Measurements from ENCODE around the gene TBC1D5.
"Not testable (repeated sequence)": the region's sequence is repeated elsewhere in the genome, so short reads cannot be mapped to it uniquely, and the experiment has no call there.

TBC1D5 gene

DNA sequence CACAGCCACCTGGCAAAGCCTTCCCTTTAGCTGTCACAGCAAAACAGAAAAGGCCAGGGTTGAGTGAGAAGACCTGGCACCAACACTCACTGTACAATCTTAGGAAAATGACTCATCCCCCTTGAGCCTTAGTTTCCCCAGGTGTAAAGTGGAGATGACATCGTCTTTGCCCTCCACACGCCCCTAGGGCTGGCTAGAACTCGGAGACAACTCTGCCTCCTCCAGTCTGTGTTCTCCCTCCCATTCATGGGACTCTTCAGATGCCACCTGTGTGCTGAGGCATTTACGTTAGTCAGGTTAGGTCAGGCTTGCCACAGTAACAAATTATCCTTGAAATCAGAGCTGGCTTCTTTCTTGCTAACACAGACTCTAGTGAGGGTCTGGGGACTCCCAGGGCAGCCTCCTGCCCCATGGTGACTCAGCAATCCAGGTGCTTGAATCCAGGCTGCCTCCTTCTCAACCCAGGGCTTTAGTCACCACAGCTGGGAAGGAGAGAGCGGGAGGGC is 605.1 kb downstream of the TBC1D5 start:
- no peak for DNase-seq (ENCODE audit: low read depth)

DNA sequence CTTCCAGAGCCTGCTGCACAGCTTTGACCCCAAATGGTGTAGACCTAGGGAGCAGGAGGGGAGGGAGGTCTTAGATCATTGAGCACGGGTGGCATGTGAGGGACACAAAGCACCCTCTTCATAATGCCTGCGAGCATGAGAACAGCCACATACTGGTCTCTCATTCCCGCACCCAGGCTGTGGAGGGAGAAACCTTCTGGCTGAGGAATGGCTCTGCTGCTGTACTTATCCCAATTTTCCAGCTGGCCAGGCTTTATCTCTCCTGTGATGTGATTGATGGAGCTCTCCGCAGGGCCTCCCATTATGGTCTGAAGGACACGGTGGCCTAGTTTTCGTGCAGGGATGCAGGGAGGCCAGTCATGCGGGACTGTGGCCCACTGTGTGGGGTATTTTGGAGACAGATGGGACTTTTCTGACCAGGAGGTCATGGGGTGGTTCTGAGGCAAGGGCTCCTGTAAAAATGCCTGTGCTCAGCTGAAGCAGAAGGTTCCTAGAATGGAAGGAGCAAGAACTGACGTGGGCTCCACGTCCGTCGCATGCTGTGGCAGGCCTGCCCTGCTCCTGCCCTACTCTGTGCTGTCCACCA is 606.2 kb downstream of the TBC1D5 start:
- DNase-seq (ENCODE audit: low read depth): no peak

DNA sequence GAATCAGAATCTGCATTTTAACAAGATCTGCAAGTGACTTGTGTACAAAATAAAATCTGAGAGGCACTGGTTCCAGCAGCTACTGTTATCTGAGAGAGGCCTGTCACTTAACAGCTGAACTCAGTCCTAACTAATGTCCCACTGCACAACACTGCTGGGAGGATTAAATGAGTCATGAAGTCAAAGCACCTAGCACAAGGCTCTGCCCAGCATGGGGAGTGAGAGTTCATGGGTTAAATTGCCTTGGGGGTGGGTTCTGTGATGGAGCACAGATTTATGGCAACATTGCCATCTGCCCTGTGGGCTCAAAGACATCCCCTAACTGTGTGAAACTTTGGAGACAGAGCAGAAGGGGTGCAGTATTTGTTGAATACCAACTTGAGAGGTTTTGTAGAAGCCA is 606.7 kb downstream of the TBC1D5 start:
- no peak for DNase-seq (ENCODE audit: low read depth)

DNA sequence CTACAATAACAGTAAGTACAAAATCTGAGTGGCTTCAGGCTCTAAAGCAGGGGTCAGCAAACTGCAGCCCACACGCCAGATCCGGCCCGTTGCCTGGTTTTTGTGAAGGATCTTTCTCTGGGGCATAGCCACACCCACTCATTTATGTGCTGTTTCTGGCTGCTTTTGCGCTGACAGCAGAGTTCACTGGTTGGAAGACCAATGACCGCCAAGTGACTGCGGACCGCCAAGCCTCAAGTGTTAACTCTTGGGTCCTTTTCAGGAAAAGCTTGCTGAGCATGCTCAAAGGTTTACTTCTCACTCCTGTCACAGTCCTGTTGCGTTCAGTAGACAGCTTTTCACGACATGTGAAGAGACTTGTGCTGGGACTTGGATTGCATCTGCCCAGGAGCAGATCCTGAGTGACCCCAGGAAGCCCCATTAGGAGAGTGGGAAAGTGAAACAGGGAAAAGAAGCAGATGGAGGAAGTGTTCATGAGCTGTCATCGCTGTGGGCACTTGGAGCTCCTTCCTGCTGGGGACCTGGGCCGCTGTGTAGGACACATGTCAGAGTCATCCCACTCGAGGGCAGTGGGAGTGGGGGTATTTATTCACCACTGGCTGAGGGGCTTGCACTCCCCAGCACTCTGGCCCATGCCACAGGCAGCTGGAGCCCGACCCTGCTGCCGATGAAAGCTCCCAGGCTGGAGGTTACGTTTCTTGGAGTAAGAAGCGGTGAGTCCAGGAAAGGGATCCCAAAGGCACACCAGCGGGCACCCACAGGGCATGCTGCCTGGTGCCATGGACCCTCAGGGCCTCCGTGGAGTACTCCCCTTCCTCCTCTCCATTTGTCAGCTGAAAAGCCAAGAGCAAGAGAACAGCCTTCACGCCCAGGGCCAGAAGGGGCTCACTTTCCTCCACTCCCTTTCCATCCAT is 608.5 kb downstream of the TBC1D5 start:
- no peak for DNase-seq (ENCODE audit: low read depth)

DNA sequence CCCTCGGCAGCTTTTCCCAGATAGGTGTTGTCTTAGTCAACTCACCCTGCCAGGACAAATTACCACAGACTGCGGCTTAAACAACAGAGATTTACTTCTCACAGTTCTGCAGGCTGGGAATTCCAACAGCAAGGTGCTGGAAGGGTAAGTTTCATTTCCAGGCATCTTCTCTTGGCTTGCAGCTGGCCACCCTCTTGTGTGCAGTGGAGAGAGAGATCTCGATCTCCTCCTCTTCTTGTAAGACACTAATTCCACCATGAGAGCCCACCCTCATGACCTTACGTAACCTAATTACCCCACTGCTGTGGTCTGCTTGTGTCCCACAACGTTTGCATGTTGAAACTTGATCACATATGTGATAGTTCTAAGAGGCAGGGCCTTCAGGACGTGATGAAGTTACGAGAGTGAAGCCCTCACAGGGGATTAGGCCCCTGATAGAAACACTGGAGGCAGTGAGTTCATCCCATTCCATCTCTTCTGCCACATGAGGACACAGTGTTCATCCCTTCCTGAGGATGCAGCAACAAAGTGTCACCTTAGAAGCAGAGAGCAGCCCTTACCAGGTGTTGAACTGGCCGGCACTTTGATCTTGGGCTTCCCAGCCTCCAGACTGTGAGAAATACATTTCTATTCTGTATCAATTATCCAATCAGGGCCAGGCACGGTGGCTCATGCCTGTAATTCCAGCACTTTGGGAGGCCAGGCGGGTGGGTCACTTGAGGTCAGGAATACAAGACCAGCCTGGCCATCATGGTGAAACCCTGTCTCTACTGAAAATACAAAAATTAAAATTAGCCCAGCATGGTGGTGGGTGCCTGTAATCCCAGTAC is 609.9 kb downstream of the TBC1D5 start:
- DNase-seq (ENCODE audit: low read depth): no peak

DNA sequence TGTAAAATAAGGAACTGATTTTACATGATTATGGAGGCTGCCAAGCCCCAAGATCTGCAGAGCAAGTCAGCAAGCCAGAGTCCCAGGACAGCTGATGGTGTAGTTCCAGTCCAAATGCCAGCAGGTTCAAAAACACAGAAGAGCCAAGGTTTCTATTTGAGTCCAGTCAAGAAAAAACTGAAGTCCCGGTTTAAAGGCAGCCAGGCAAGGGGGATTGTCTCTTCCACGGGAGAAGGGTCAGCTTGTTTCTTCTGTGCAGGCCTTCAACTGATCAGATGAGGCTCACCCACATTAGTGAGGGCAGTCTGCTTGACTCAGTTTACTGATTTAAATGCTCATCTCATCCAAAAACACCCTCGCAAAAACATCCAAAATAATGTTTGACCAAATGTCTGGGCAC is 611.5 kb downstream of the TBC1D5 start:
- DNase-seq (ENCODE audit: low read depth): no peak

DNA sequence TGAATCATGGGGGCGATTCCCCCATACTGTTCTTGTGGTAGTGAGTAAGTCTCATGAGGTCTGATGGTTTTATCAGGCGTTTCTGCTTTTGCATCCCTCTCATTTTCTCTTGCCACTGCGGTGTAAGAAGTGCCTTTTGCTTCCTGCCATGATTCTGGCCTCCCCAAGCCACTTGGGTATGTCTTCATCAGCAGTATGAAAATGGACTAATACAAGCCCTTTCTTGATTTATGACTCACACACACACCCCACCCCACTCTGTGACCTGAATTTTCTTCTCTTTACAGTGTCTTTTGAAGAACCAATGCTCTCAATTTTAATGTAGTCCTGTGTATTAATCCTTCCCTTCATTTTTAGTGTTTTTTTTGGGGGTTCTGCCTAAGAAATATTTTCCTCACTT is 612.9 kb downstream of the TBC1D5 start:
- no peak for DNase-seq (ENCODE audit: low read depth)

DNA sequence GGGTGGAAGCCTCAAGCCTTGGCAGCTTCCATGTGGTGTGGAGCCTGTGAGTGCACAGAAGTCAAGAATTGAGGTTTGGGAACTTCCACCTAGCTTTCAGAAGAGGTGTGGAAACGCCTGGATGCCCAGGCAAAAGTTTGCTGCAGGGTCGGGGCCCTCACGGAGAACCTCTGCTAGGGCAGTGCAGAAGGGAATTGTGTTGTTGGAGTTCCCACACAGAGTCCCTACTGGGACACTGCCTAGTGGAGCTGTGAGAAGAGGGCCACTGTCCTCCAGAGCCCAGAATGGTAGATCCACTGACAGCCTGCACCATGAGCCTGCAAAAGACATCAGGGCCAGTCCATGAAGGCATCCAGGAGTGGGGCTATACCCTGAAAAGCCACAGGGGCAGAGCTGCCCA is 613.8 kb downstream of the TBC1D5 start:
- DNase-seq (ENCODE audit: low read depth): not testable (repeated sequence)

DNA sequence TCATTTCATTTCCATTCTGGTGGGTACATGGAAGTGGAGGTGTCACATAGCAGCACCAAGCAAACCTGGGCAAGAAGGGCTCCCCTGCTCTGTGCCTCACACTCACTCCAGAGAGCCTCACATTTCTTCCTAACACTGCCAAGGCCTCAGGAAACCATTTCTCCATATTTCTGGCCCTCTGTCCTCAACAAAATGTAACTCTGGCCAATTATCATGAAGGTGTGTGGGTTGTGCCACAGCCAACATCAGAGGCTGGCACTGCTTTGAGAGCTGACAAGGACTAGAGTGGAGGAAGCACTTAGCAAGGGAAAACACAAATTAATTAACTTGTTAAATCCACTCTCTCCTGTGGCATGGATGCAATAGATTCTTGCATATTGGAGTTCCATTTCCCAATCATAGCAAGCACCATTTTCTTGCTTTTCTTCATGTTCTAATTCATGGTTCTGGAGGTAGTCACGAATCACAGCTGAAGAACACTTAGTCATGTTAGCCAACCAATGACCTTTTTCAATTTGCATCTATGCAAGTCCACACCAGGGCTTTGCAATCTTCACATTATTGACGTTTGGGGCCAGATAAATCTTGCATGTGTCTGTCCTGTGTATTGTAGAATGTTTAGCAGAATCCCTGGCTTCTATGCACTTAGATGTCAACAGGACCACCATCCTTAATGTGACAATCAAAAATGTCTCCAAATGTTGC is 616.5 kb downstream of the TBC1D5 start:
- no peak for DNase-seq (ENCODE audit: low read depth)

DNA sequence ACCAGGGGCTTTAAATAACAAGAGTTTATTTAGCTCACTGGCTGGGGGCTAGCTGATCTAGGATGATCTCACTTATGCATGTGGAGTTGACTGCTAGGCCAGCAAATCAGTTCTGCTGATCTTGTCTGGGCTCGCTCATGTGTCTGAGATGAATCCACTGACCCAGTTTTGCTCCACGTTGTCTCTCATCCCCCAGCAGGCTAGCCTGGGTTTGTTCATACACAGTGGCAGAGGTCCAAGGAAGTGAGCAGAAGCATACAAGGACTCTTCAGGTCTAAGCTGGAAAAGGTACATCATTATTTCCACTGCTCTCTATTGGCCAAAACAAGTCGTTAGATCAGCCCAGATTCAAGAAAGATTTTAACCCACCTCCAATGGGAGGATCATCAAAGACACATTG is 619.7 kb downstream of the TBC1D5 start:
- DNase-seq (ENCODE audit: low read depth): no peak

DNA sequence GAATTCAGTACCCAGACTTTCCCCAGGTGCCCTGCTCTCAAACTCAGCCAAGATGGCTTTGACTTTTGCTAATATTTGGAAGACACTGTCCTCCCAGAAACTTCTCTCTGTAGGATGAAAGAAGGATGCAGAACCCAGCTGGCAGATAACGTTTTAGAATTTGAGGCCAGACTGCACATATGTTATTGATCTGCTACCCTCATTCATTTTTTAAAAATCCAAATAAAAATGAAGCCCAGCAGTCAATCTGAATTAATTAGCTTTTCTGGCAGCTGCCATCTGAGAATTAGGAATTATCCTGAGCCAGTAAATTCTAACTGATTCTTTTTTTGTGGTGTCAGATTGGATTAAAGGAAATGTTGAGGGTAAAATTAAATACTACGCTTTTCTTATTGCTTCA is 621.1 kb downstream of the TBC1D5 start:
- DNase-seq (ENCODE audit: low read depth): no peak

DNA sequence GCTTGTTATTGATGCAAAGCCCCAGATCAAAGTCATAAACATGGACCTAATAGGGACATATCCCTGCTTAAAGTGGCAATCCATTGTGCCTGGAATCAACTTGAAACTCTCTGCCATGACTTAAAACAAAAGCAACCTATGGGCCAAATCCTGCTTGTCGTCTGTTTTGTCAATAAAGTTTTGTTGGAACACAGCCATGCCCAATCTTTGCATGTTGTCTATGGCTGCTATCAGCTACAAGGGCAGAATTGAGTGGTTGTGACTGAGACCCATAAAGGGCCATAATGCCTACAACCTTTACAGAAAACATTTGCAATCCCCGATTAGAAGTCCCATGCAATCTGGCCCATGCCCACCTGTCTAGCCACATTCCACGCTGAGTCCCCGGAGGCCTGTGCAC is 622.3 kb downstream of the TBC1D5 start:
- DNase-seq (ENCODE audit: low read depth): no peak

DNA sequence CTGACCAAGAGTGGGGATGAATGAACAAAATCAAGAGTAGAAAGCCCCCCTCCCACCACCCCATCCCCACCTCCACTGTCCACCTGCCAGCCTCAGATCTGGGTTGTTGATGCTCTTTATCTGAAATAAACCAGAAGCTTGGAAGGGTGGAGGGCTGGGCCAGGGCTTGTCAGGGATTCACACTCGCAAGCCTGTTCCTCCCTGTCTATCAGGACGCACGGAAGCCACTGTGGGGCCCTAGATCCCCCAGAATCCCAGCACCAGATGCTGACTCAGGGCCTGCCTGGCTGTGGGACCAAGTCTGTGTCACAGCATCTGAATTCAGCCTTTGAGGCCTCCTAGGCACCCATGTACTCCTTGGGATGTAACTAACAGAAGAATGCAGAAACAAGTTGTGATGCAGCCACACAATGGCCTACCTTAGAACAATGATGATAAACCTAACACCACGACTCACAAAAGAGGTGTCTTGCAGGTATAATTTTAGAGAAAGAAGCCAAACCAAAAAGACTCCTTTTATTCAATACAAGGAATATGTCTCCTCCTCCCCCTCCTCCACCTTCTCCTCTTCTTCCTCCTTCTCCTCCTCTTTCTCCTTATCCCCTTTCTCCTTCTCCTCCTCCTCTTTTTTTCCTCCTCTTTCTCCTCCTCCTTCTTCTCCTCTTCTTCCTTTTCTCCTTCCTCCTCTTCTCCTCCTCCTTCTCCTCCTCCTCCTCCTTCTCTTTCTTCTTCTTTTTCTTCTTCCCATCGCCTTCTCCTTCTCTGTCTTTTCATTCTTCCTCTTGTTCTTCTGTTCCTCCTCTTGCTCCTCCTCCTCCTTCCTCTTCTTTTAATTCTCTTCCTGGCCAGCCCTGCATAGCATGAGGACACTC is 623.0 kb downstream of the TBC1D5 start:
- DNase-seq (ENCODE audit: low read depth): no peak

DNA sequence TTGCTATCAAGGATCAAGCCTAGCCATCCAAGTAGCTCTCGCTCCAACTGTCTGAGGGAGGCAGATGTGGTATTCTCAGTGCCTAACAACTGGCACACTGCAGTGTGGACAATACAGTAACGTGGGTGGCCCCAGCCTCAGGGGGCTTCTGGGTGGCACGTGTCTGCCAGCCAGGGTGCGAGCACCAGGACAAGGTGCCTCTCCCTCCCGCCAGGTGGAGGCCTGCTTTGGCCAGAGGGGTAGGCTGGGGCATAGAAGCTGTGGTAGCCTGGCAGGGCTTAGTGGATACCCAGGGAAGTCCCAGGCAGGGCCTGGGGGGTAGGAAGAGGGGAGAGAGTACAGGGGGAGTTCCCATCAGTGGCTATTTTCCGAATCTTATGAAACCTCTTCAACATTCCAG is 623.7 kb downstream of the TBC1D5 start:
- no peak for DNase-seq (ENCODE audit: low read depth)

DNA sequence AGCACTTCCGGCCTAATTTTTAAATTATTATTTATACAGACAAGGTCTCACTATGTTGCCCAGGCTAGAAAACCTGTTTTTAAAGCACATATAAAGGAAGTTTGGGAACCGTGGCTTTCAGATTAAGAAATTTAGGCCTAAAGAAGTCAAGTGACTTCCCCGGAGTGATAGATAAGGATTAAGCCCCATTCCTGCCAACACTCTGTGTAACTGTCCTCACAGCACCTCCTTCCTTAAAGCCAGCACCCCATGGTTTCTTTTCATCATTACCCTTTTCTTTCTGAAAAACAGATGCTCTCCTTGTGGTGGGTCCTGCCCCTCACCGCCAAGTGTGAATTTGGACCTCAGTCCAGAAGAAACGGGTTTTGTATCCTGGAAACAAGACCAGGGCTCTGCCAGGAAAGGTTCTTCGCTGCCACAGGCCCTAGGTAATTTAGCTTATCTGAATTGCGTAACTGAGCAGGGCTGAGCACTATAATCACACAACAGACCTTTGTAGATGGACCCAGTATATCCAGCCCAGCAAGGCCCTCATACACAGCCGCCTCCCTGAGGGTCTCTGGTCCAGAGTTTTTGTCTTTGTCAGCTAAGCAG is 626.3 kb downstream of the TBC1D5 start:
- no peak for DNase-seq (ENCODE audit: low read depth)

DNA sequence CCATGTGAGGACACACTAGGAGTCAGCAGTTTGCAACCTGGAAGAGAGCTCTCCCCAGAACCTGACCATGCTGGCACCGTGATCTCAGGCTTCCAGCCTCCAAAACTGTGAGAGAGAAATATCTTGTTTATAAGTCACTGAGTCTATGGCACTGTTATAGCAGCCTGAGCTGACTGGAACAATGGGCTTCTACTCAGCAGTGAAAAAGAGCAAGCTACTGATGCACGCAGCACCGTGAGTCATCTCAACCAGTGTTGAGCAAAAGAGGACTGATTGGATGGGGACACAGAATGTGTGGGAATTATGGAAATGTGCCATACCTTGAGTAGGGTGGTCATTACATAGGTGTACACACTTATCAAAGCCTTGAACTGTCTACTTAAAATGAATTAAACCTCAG is 627.2 kb downstream of the TBC1D5 start:
- DNase-seq (ENCODE audit: low read depth): no peak

DNA sequence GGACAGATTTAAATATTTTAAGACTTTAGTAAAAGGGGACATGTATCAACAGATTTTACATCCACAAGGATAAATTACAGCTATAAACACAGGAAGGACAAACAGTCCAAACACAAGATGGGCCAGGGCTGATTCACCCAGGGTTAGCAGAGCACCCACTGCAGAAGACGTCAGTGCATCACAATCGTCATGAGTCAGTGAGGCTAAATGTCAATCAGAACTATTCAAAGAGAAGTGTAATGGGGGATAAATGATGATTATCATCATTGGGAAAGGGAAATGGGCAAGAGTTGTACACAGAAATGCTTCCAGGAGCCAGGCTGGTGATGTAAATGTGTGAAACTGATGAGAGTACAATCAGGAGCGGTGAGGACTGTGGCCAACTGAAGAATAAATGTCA is 630.8 kb downstream of the TBC1D5 start:
- no peak for DNase-seq (ENCODE audit: low read depth)

DNA sequence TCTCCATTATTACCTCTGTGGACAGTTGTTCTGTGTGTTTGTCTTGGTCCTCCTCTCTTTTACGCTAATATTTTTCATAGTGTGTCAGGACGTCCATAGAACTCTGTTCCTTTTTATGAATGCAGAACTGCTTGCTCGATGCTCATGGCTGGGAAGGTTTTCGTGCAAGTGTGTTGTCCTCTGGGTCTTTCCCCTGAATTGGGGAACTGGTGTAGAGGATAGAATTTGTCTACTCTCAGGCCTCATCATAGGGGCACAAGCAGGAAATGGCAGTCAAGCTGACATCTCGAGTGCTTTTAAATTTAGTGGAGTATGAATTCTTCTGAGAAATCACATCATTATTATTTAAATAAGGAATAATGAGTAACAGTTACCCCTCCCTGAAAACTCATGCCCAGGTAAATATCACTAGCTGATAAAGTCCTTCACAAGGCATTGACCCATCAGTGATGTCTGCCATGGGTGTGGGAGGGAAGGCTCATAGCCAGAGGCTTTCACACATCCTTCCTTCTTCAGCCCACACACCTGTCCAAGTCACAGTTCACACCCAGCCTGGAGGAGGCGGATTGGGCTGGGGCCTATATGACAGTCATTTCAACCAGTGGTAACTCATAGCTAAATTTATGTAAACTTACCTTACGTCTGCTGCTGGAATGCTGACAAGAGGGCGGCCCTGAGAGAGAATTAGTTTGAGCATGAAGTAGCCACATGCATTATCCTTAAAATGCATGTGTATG is 631.6 kb downstream of the TBC1D5 start:
- no peak for DNase-seq (ENCODE audit: low read depth)
